NCI-H2196 (cell line): ENCODE measurements around the gene RAB4A.

Experiments used
- DNase-seq: peaks from one replicate; lab custom pipeline; 2025; ENCODE audit not compliant: unreplicated experiment; lab: John Stamatoyannopoulos, UW

Gene RAB4A

DNA sequence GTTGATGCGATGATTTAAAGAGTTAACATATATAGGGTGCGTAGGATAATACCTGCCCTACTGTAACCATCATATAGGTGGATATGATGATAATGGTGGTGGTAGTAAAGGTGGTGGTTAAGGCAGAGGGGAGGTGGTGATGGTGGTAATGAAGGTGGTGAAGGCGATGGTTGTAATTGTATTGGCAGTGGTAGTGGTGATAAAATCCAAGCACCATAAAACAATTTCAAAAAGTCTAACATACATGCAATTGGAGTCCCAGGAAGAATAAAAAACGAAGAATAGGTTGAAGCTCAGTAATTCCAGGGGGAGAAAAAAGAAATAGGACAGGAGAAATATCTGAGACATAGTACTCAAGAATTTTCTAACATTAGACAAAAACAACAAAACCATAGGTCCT lies 27.3 kb upstream of the RAB4A start:
- no peak for DNase-seq

DNA sequence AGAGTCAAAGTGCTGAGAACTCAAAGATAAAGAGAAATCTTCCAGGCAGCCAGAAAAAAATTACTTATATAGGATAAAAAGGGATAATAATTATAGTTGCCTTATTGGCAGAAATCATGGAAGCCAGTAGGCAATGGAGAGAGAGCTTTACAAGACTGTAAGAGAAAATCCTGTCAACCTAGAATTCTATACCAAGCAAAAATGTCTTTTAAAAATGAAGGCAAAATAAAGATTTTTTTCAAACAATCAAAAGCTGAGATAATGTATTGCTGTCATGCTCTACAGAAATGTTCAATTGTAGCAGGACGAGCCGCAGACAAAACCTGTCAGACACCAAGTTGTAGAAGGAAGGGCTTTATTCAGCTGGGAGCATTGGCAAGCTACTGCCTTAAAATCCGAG lies 26.8 kb upstream of the RAB4A start:
- no peak for DNase-seq

DNA sequence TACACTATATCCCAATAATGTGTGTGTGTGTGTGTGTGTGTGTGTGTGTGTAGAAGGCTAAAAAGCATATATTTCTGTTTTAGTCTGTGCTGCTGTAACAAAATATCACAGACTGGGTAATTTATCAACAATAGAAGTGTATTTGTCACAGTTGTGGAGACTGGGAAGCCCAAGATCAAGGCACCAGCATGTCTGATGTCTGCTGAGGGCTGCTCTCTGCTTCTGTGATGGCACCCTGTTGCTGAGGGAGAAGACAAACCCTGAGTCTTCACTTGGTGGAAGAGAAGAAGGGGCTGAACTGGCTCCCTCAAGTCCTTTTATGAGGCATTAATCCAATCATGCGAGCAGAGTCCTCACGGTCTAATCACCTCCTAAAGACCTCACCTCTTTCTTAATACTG lies 23.0 kb upstream of the RAB4A start:
- no peak for DNase-seq

DNA sequence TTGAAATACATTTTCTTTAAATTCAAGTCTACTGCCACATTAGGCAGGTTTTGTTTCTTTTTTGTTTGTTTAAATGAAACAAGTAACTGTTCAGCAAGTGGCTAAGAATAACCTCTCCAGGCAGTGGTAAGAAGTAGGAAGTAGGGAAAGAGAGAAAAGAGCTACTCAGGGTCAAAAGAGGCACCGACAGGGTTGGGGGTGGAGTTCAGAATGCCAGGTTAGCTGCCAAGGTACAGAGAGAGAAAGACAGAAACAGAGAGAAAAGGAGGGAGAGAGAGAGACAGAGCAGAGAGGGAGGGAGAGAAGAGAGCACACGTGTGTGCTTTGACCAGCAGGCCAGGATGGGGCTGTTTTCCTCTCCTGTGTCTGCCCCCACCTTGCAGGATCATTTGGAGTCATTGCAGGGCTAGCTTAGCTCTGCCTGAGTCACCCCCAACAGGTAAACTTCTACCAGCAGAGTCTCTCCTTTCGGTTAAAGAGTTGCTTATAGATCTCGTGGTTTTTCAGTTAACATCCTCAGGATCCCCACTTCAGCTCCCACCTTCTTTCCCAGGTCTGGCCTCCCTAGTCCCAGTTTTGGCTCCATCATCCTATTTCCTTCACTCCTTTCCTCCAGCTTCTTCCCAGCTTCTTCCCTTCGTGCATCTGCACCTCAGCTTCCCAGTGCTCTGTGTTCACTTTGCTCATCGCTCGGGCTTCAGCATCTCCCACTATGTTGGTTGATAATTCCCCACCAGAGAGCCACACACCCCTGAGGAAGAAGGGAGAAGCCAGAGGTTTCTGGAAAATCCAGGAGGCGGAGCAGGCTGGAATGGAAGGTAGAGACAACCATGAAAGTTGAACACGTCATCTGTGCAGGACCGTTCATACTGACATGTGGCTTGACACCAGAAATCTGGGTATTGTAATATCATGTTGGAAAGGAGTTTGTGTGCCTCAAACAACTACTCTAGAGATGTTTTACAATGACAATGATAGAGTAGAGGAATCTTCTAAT lies 21.8 kb upstream of the RAB4A start:
- DNase-seq: no peak

DNA sequence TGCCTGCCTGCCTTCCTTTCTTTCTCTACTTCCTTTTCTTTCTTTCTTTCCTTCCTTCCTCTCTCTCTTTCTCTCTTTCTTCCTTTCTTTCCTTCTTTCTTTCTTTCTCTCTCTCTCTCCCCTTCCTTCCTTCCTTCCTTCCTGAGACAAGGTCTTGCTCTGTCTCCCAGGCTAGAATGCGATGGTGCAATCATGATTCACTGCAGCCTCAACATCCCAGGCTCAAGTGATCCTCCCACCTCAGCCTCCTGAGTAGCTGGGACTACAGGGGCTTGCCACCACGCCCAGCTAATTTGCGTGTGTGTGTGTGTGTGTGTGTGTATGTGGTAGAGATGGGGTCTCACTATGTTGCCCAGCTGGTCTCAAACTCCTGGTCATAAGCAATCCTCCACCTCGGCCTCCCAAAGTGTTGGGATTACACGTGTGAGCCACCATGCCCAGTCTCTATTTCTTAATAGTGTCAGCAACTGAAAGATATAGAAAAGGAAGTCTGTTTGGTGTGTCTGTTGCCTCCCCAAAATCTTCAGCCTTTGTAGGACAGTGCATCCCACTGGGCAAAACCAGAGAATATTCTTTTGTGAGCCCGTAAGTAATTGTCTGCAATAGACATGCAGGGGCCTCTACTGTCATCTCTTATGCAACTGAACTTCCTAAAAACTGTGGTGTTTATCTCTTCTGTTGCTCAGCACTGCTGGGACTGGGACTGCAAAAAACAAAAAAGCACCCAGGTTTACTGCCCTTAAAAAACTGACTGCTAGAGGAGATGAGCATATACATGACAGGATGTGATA lies 20.9 kb upstream of the RAB4A start:
- DNase-seq: no peak

DNA sequence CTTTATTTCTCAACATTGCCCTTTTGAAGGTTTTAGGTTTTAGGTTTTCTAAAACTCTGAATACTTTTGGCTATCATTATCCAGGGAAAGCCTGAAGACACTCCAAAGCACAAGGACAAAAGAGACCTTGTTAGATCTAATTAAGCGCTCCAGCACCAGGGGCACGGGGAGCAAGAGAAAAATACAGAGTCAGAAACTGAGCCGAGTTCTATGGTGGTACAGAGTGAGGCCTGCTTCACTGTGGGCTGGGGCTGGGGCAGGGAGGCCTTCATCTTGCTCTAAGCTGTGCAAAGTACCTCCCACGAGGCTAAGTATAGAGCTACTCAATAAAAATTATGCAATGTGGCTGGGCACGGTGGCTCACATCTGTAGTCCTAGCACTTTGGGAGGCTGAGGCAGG lies 19.7 kb upstream of the RAB4A start:
- no peak for DNase-seq

DNA sequence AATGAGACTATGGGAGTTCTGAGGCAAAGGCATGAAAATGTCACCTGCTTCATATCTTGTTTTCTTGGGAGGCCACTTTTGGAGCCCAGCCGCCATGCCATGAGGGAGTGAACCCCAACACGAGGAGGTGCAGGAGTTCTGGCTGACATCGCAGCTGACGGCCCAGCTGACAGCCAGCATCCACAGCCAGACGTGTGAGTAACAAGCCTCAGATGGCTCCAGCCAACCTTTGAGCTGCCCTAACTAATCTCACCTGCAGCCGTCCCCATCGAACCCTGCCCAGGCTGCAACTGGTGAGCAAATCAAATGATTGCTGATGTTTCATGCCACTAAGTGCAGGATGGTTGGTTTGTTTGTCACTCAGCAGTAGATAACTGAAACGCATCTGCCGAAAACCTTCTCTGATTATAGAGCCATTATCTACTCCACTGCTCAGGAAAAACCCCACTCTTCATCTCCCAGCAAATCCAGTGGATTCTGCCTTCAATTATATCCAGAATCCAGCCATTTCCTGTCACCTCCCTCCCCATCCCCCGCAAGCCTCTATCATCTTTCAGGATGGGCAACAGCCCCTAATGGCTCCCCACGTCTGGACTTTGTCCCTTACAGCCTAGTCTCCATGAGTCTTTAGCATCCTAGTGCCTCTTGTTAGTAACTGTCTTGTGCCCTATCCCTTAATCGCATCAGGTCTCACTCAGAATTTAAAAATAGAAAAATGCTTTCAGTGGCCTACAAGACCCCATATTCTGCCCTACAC lies 18.5 kb upstream of the RAB4A start:
- DNase-seq: no peak

DNA sequence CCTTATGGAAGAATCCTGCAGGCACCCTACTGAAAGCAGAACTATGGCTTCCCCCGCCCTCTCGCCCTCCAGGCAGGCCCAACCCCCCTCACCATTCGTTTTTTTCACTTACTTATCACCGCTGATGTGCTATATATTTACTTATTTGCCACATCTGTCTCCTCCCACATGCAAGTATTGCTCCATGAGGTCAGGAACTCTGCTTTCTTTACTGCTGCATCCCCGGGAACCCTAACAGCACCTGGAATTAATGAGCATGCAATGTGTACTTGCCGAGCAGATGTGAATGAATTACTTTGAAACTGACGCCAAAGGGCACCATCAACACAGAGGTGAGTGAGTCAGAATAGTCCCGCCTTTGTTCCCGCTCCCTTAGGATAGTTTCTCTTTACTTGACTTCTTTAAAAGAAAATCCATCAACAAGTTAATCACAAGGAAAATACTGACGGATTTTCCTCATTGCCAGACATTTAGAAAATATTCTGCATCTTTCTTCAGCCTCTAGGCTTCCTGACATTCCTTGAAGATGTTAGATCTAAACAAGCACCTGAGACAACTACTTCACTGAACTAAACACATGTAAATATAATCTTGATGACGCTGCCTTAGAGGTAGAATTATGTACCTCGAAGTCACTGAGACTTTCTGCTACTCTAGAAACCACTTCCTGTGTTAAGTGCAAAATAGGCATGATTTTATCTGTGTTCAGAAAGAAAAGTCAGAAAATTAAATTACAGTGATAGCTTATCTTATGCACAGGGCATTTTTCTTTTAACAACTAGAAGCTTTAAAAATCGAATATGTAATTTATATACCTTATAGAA lies 17.5 kb upstream of the RAB4A start:
- no peak for DNase-seq

DNA sequence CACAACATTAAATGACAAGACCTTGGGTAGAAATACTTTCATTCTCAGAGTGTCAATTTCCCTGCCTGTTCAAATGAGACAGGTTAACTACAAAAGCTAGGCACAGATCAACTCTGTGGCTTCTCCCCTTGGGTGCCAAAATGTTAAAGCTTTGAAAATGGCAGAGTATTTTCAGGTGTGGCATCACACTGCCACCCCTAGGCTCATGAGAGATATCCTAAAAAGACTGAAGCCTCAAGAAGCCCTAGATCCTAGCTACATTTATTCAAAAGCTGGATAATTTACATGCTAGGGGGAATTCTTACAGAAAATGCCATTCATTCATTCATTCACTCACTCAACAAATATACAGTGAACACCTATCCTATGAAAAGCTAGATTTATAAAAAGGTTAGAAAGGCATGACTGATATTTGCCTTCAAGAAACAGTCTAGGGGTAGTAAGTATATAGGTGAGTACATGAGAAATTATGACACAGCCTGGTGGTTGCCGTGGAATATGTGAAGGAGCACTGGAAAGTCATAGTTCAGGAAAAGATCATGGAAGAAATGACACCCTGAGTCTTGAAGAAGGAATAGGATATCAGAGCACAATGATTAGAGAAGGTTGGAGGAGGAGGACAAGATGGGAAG lies 15.9 kb upstream of the RAB4A start:
- peak; percentile 61 for DNase-seq

DNA sequence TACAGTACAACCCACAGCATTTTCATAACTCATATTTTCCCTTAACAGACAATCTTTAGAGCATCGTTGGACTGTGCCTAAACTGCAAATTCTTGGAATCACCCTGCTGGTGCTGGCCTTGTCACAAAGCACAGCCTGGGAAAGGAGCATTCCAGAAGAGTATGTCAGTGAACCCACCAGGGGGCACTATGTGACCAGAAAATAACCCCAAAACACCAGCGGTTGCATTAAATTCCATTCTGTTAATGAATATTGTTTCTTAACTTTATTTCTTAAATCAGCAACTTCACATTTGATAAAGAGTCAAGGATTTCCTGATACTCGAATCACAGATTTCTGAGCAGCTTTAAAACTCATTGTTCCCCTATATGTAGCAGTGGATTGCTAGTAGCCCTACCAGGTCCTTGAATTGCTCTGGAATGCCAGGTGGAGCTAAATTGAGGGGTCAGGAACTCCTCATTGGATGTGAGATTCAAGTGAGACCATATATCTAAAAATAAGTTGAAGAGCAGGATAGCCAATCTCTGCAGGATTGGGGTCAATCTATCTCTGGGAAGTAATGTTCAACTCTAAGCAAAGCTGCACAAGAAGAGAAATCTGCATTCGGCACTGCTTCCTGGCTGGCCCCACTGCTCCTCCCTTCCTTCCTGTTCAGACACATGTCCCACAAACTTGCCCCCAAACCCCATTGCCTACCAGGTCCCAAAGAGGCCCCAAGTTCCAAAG lies 12.7 kb upstream of the RAB4A start:
- peak; percentile 65 for DNase-seq

DNA sequence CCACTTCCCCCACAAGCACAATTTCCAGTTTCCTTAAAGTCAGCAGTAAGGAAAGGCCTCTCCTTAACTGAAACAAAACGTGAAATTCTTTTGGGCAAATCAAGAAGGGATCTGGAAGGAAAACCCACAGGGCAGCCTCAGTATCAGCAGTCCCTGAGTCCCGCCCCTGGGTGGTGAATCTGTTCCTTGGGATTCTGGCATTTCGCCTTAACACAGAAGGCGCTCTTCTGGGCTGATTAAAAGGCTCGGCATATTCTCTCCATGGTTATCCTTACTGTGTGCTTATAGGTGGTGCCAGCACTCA lies 12.2 kb upstream of the RAB4A start:
- no peak for DNase-seq

DNA sequence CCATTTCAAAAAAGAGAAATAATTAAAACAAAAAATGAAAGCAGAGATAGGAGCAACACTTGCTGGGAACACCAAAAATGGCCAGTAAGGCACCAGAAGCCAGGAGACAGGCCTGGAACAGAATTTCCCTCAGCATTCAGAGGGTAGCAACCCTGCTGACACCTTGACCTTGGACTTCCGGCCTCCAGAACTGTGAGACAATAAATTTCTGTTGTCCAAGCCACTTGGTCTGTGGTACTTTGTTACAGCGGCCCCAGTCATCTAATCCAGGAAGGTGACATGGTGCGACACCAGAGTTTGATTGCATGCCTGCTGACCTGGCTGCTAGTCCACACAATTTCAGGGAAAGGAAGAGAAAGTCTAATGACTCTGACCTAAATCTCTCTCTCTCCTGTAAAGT lies 10.6 kb upstream of the RAB4A start:
- DNase-seq: no peak

DNA sequence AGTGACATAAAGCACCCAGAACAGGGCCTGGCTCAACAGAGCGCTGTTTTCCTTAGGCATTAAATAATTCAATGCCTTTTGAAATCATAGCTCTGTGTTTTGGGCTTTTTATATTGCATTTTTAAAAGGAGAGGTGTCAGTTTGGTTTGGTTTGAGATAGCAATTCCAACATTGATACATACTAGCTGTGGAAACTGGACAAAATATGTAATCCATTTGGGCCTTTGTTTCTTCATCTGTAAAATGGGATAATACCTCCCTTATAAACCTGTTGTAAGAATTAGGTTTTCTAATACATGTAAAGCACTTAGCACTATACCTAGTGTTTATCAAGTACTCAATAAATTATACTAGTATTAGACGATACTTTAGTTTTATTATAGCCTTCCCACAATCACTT lies 8.7 kb upstream of the RAB4A start:
- no peak for DNase-seq

DNA sequence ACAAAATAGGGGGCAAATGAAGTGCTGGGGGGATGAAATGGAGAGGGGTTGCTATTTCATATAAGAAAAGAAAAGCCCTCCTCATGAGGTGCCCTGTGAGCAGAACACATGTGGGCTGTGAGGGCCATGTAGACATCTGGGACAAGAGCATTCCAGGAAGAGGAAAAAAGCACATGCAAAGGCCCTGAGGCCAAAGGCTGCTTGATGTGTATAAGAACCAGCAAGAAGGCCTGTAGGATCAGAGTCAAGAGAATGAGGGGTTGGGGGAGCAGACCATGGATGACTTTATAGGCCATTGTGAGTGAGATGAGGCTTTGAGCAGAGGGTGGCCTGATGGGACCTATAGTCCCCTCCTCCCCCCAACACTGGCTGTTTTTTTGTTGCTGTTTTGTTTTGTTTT lies 7.7 kb upstream of the RAB4A start:
- no peak for DNase-seq

DNA sequence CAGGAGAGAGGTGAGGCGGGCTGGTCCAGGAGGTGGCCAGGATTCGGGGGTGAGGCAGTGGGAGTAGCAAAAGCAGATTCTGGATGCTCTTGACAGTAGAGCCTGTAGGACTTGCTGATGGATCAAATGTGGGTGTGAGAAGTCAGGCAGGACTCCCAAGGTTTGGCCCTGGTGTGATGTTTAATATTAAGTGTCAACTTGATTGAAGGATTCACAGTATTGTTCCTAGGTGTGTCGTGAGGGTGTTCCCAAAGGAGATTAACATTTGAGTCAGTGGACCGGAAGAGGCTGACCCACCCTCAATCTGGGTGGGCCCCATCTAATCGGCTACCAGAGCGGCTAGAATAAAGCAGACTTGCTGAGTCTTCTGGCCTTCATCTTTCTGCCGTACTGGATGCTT lies 6.8 kb upstream of the RAB4A start:
- no peak for DNase-seq

DNA sequence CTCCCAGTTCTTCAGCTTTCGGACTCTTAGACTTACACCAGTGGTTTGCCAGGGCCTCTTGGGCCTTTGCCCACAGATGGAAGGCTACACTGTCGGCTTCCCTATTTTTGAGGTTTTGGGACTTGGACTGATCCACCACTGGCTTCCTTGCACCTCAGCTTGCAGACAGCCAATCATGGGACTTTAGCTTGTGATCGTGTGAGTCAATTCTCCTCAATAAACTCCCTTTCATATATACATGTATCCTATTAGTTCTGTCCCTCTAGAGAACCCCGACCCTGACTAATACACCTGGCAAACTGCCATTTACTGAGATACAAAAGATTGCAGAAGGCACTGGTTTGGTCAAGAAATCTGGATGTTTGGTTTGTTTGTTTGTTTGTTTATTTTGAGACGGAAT lies 6.4 kb upstream of the RAB4A start:
- no peak for DNase-seq

DNA sequence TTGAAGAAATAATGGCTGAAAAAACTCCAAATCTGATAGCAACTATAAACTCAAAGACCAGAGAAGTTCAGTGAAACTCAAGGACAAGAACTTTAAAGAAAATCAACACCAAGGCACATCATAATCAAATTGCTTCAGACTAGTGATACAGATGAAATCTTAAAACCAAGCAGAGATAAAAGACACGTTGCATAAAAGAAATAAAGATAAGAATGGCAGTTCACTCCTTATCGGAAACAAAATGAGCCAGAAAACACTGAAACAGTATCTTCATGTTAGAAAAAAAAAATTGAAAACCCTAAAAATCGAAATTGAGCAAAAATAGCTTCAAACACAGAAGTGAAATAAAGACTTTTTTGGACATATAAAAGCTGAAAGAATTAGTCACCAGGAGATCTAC lies 4.6 kb upstream of the RAB4A start:
- no peak for DNase-seq

DNA sequence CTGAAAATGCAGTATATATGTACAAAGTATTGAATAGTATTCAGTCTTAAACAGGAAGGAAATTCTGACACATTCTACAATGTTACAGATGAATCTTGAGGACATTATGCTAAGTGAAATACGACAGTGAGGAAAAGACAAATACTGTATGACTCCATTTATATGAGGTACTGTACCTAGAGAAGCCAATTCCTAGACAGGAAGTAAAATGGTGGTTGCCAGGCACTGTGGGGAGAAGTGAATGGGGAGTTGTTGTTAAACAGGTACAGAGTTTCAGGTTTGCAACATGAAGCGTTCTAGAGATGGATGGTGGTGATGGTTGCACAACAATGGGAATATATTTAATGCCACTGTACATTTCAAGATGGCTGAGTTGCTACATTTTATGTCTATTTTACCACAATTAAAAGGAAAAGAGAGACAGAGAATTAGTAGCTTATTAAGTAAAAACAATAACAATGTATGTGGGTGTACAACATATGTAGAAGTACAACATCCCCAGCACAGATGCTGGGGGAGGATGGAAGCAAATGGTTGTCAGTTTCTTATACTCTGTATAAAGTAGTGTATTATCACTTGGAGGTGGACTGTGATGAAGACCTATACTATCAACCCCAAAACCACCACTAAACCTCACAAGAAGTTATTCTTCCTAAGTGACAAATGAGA lies 3.9 kb upstream of the RAB4A start:
- no peak for DNase-seq

DNA sequence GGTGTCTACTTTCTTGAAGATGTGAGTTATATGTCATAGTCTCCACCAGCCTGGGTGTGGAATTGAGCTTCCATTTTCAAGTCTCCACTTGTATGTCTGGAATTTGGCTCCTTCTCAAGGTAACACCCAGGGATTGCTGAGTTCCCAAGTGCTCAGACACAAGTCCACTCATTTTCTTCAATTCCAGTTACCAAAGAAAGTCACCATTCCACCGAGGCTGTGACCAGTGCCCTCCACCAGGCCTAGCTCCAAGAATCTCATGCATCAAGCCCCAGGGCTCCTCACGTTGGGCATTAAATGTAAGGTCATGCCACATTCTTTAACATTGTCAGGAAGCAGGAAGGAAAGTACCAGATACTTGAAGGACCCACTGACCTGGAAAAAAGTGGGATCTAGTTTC lies 2.4 kb upstream of the RAB4A start:
- DNase-seq: no peak
